Fibroblast of the conjunctiva (primary cell): ENCODE results near the gene KCTD15.
"Not testable (repeated sequence)": the region's sequence is repeated elsewhere in the genome, so short reads cannot be mapped to it uniquely, and the experiment has no call there.

Experiments
- DNase-seq: peaks from one replicate; pipeline ENCODE4 v3.0.0-alpha.2; 2010; ENCODE audit warnings: low read depth

The KCTD15 gene

DNA sequence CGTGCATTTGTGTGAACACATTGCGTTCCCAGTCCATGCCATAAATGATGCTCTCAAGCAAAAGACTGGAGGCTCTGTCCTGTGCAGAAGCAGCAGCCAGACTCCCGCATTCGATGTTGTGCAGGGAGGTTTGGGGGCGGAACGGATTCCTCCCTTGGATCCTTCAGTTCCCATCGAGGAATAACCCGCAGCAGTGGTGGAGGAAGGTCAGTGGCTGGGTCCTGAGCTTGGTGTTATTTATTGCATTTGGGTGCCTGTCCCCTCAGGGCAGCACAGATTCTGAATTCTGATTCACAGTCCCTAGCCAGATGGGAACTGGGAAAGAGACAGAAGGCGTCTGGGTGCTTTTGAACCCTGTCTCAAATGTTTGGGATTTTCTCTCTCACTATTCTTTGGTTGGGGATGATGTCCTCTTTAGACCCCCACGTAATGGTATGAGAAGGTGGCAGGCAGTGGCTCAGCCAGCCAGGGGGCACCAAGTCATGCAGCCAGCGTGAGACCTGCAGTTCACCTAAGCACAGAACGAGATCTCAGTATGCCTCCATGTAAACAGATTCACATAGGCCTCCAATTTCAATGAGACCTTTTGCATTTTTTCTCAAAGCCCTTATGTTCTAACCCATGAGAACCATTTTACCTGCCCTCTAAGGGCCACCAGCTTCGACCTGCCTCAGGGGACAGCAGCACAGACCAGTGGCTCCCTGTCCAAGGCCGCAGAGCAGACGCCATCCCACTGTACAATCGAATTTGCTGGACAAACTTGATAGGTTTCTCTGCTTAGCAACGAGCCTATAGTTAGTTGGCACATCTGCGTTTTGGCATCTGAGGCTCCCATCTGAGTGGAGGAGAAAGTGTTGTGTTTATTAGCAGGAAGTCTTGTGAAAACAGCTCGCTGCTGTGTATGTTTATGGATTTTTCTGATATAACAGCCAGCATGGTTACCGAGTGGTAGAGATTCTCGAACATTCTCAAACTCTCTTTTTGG, 17.8 kb downstream of the KCTD15 start:
- DNase-seq: no peak

DNA sequence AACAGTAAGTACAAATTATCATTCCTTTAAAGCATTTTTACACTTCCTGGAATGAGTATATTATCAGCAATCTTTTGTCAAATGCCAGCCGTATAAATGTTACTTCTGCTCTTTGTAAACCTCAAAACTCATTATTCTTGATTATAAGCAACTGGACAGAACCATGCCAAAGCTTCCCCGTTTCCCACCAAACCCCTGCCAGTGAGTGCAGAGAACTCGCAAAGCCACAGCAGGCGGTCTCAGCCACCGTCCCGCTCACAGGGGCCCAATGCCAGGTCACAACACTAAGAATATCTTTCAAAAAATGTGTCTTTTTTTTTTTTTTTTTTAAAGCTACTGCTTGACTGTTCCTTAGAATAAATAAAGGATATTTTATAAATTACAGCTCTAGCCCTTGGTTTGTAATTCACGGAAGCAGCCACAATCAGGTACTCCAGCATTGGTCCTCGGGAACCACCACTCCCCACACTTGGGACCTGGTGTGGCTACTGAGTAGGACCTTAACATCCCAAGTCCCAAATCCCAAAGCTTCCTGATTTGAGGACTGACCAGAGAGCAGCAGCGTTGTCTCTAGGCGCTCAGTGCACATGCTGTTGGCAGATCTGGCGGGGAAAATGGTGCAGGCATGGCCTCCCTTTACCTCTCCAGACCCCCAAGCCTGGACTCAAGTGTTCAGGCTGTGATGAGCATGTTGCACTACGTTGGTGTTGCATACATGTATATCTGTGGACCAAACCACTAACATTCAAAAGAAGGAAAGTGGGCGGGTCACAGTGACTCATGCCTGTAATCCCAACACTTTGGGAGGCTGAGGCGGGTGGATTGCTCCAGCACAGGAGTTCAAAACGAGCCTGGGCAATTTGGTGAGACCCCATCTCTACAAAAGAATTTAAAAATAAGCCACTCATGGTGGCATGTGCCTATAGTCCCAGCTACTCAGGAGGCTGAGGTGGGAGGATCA, 19.0 kb downstream of the KCTD15 start:
- DNase-seq: no peak

DNA sequence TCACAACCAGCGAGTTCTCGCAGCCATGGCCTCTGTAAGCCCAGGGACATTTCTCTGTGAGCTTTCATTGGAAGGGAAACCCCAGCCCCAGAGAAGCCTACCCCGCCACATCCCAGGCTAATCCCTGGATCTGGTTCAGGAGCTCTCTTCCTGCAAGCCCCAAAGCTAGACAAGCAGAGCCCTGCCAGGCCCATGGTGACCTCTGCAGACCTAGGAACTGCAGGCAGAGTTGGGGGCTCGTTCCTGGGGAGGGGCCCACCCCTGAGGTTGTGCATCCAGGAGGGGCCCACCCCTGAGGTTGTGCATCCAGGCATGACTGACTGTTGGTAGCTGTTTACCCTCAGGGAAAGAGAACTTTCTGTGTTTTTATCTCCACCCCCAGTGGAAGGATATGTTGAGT, 21.7 kb downstream of the KCTD15 start:
- no peak for DNase-seq

DNA sequence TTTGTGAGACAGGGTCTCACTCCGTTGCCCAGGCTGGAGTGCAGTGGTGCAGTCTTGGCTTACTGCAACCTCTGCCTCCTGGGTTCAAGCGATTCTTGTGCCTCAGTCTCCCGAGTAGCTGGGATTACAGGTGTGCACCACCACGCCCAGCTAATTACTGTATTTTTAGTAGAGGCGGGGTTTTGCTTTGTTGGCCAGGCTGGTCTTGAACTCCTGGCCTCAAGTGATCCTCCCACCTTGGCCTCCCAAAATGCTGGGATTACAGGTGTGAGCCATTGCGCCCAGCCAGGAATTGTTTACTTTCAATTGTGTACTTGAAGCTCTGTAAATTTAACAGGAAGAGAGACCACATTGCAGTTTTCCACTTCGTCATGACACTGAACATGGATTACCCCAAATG, 22.4 kb downstream of the KCTD15 start:
- DNase-seq: not testable (repeated sequence)

DNA sequence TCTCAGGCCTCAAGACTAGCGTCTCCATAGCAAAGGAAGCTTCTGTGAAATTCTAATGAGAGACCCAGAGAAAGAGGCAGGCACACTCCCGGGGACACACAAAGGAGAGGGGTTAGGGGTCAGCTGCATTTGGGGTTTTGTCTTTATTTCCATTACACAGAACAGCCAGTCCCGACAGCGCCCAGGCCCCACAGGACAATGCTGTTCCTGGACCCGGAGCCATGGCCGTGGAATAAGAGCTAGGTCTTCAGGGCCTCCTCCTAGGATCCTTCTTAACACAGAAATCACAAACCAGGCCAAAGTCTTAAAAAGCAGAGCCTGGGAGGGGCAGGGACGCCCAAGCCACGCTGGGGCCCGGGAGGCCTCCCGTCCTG, 22.8 kb downstream of the KCTD15 start:
- no peak for DNase-seq

DNA sequence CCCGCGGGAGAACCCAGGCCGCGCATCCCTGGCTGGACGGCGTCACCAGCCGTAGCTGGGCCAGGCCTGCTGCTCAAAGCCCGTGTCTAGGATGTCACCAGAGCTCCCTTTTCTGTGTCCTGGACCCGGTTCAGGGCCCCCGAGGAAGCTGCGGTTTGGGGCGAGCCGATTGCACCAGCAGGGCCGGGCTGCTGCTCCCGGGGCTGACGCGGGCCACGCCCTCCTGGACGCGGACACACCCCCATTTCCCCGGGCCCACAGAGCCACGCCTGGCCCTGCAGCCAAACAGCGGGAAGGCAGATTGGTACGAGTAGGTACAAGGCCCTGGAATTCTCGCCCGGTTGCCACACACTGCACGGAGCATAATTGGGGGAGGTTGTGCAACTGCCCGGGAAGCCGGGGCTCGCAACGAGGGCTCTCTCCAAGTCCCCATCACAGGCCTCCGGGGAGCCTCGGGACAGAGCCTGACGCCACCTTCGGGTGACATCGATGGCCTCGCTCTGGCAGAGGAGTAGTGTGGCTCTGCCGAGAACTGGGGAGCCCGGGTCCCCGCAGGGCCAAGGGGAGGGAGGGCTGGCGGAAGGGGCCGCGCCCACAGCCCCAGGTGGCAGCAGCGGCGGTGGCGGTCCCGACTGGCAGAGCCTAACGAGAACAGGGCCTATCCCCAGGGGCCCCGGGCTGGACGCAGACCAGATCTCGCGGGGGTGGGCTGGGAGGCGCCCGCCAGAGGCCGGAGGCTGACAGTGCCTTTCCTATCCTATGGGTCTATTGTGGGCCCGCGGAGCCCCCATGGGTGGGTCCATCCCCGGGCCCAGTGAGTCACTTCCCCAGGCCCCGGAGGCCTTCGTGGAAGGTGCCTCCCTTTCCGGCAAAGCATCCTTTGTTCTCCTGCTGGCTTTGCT, 23.5 kb downstream of the KCTD15 start:
- peak; percentile 63 for DNase-seq

DNA sequence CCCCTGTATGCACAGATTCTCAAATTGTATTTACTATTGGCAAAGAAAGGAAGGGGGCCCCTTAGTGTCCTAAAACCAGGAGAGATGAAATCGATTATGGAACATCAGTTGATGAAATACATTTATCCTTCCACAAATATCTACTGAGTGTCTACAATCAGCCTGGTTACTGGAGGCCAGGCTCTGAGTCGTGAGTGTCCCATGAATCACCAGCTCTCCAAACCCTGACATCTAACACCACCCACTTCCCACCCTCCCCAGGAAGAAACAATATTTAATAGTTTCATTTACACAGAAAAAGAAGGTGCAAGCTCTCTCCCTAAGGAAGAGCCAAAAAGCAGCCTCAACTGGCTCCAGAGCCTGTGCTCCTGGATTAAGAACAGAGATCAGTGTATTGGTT, 25.2 kb downstream of the KCTD15 start:
- DNase-seq: no peak

DNA sequence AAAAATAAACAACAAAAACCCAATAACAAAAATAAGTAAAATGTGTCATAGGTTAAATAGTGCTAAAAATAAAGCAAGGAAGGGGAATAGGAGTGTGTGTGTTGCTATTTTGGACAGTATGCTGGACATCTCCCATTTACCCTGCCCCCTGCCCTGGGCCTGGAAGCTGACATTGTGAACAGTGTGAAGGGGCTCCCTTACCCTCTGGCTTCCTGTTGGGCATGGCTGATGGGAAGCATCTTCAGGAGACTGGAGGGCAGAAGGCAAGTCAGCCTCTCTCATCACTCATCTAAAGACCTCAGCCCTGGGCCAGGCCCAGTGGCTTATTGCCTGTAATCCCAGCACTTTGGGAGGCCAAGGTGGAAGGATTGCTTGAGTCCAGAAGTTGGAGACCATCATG, 26.7 kb downstream of the KCTD15 start:
- no peak for DNase-seq

DNA sequence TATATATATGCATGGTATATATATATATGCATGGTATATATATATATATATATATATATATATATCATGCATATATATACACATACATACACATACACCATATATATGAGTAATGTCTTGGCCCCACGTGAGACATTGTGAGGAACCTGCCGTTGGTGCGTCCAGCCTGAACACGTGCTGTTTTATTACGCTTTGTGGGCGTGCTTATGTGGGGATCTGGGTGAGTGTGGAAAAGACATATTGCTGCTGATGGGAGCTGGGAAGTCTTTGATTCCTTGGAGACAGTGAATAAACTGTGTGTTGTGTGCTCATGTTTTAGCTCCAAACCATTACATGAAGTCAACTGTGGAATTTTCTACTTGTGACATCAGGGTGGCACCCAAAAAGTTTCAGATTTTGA, 28.9 kb downstream of the KCTD15 start:
- no peak for DNase-seq

DNA sequence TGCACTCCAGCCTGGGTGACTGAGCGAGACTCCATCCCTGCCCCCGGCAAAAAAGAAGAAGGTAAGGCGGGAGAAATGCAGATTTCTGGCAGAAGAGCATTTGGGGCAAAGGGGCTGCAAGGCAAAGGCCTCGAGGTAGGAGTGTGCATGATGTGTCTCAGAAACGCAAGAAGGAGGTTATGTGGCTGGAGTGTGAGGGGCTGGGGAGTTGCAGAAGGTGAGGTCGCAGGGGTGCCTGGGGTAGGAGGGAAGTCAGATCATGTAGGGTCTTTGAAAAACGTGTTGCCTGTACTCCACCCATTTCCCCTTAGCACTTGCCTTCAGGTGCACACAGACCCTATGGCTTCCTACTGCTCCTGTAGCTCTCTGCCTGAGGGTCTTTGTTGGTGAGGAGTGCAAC, 29.9 kb downstream of the KCTD15 start:
- DNase-seq: no peak

DNA sequence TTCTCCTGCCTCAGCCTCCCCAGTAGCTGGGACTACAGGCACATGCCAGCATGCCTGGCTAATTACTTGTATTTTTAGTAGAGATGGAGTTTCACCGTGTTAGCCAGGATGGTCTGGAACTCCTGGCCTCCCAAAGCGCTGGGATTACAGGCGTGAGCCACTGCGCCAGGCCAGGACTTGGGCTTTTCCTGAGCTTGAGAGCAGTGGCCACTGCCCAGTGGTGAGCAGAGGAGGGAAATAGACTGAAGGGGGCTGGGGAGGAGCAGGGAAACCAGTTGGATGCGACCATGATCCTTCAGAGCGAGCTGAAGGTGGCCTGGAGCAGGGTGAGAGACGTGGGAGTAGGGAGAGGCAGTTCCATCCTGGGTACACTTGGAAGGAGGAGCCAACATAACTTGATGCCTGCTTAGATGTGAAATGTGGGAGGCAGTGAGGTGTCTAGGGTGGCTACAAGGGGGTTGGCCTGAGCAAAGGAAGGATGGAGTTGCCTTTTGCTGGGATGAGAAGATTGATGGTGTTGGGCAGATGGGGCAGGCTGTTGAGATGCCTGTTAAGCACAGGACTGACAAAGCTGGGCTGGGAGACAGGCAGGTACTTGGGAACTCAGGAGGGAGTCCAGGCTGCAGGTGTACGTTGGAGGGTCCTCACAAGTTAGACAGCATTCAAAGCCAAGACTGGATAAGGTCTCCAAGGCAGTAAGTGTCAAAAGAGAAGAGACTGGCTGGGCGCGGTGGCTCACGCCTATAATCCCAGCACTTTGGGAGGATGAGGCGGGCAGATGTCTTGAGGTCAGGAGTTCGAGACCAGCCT, 31.8 kb downstream of the KCTD15 start:
- no peak for DNase-seq

DNA sequence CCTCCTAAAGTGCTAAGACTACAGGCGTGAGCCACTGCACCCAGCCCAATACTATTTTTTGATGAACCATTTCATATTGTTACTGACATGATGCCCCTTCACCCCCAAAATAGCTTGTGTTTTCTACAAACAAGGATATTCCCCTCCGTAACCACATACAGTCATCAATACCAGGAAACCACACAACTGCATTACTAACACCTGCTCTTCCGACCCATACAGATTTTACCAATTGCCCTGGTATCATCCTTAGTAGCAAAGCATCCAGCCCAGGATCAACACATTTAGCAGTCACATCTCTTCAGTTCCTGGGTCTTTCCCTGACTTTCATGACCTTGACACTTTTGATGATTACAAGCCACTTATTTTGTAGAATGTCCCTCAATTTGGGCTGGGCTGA, 33.6 kb downstream of the KCTD15 start:
- DNase-seq: no peak

DNA sequence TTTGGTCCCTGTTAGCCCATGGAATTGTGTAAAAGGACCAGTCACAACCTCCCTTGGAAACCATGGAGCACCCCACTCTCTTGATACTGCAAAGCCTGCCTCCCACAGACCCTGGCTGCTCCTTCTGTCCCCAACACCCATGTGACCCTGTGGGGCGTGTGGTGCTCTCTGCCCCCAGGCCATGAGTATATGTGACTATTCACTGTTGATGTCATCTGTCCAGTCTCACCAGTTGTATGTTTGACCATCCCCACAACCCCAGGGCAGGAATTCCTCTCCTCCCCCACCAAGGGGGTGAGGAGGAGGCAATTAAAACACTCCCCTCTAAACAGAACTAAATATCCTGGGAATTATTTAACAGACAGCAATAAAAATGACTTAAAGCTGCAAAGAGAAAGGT, 35.2 kb downstream of the KCTD15 start:
- no peak for DNase-seq

DNA sequence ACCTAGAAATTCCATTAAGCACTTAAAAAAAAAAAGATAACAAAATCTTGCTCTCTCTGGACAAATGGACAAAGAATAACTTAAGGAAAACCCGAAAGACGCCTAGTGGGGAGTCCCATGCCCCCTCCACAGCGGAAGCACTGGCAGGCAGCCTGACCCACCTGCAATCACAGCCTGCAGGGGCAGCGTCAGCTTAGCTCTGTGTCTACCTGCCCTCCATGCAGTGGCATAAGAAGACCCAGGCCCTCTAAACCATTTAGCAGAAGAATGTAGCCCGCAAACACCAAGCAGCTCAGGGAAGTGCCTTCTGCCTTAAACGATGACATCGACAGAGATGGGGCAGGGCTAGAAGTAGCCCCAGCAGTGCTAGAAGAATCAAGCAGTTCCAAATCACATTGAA, 36.0 kb downstream of the KCTD15 start:
- no peak for DNase-seq

DNA sequence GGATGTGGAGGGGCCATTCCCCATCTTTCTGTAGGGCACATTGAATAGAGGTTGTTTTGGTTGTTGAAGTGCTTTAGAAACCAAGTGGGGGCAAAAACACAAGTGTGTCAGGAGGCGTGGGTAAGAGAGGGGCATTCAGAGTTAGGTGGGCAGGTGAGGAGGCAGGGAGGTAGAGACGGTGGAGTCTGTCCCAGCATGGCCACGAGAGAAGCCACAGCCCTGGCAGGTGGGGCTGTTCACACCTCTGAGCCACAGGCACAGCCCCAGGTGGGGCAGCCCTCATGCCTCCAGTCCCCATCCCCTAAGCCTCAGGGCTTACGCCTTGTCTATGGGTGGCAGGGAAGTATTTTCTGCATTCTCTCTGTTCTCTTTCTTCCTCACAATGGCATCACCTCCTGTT, 43.7 kb downstream of the KCTD15 start:
- DNase-seq: no peak

DNA sequence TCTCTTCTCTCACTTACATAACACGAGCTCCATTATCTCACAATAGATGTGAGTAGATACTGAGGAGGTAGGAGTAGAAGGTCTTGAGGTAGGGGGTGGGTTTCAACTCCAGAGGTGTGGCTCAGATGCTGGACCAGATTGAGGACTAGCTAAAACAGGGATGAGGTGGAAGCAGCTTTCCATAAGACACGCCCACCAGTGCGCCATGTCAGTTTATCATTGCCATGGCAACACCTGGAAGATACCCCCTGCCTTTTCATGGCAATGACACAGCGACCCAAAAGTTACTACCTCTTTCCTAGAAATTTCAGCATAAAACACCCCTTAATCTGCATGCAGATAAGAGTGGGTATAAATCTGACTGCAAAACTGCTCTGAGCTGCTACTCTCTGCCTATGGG, 44.1 kb downstream of the KCTD15 start:
- DNase-seq: no peak

DNA sequence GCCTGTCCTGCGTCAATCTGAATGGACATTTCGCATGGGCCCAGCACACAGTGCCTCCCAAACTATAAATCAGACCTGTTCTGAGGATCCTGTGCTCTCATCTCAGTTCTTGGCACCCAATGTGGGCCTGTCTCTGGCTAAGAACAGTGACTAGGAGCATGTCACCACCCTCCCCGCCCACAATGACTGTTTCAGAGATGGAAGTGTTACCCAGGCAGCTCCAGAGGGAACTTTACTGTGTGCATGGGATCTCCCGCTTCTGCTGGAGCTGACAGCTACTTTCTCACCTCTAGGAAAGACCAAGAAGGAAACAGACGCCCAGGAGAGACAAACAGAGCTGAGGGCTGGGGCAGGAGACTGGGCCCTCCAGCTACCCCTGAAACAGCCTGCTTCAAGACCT, 45.0 kb downstream of the KCTD15 start:
- DNase-seq: no peak

DNA sequence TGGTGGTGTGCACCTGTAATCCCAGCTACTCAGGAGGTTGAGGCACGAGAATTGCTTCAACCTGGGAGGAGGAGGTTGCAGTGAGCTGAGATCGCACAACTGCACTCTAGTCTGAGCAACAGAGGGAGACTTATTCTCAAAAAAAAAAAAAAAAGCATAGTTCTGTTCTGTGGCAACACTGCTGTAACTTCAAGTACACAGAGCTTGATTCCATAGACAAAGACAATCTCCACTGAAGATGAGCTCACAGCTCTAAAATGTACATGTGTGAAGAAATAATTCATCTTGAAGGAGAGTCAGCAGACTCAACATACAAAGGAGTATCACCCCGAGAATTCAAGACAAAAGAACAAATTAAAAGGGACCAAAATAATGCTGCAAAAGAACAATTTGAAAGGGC, 47.8 kb downstream of the KCTD15 start:
- DNase-seq: no peak

DNA sequence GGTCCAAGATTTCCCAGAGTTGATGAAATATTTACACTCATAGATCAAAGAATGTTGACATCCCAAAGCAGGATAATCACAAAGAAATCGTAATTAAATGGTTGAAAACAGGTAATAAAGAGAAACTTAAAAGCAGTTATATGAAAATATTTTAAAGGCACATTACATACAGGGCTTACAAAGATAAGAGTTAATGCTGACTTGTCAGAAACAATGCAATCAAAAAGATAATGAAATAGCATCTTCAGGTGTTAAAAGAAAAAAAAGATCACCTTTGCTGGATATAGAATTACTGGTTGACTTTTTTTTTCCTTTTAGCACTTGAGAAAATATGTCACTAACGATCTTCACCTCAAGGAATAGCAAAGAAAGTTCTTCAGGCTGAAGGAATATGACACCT, 48.8 kb downstream of the KCTD15 start:
- DNase-seq: no peak

DNA sequence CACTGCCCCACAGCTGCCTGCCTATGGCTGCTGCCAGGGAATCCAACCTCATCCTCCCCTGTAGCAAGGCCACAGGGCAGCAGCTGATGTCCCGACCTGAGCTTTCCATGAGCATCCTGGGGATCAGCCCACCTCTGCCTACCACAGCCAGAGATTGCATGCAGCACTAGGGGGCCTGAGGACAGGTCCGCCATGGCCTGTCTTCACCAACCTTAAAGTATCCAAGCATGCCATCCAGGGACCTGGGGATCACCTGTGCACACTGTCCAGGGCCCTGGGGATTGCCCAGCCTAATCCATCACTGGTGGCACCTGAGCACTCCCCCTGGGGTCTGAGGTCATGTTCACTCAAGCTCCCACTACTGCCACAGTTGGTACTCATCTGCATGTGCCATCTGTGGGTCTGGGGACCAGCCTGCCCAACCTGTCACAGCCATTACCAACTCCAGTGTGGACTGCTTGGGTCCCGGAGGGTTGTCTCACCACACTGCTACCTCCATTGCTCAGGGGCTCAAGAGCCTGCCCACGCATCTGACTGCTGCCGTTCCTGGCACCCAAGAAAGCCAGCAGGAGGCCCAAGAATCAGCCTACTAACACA, 53.0 kb downstream of the KCTD15 start:
- DNase-seq: no peak

DNA sequence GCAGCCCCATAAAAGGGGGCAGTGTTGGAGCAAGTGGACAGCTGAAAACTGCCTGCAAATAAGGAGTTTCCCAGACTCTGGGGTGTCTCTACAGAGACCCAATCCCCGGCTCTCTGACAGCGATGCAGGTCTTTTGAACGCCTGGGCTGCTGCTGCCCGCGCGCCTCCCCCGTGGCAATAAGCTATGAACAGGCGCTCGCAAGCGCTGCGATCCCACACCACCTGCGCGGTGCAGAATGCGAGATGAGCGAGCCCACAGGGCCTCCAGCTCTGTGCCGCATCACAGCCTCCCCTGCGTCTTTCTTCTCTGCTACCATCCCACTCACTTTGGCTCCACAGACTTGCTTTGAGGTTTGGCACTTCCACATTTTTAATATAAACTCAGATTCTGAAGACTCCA, 62.3 kb downstream of the KCTD15 start:
- DNase-seq: no peak
